Caco-2 (cell line): ENCODE results near the gene BGLAP. TPM values are rescaled to one million over a fixed set of nuclear protein-coding genes. Genes with fewer than 3 reads are reported as not detected.

Experiments used
- BruUV-seq: library from RNA; stranded (reverse); fragments of 400-500 nt; replicated peaks from 2 replicates; lab custom pipeline; 2021; lab: Mats Ljungman, UMichigan
- CTCF ChIA-PET: fragments of 300-600 bp; sonication (Branson Sonifier 250); formaldehyde crosslinking; loops from one replicate; lab custom pipeline; 2022; ENCODE audit warnings: antibody characterized with exemption; lab: Charles Lee
- POLR2A ChIA-PET: fragments of 300-600 bp; sonication (Branson Sonifier 250); formaldehyde crosslinking; loops from one replicate; lab custom pipeline; 2022; ENCODE audit warnings: antibody characterized with exemption; lab: Charles Lee
- DNase-seq, 2 experiments: peaks; one replicate each; pipeline versions ENCODE4 v3.0.0 to v3.0.0-alpha.2; 2020 to 2022
- H3K27me3 ChIP-seq: replicated peaks from 2 replicates; pipeline ENCODE4 v1.6.0; 2011; ENCODE audit warnings: low read length; ENCODE audit not compliant: control insufficient read depth, insufficient read depth
- H3K36me3 ChIP-seq: 2 replicates; pipeline ENCODE4 v1.5.1; 2011; ENCODE audit warnings: low read length; ENCODE audit not compliant: control insufficient read depth, insufficient read depth
- H3K4me1 ChIP-seq: fragments of 250-450 bp; sonication (Bioruptor Pico); 2 replicates; pipeline ENCODE4 v1.5.1; 2020; ENCODE audit warnings: mild to moderate bottlenecking
- H3K4me3 ChIP-seq: 2 replicates; pipeline ENCODE4 v1.5.1; 2011; ENCODE audit warnings: low read depth, mild to moderate bottlenecking, control low read depth, low read length
- H3K9me3 ChIP-seq: fragments of 250-450 bp; sonication (Bioruptor Pico); 2 replicates; pipeline ENCODE4 v1.5.1; 2020; ENCODE audit warnings: mild to moderate bottlenecking, moderate library complexity
- H3K27ac Mint-ChIP-seq: one replicate; pipeline ENCODE4 v1.8.0; 2022; ENCODE audit warnings: mixed read lengths; ENCODE audit not compliant: unreplicated experiment
- H3K27me3 Mint-ChIP-seq: one replicate; pipeline ENCODE4 v1.8.0; 2022; ENCODE audit warnings: mixed read lengths; ENCODE audit not compliant: insufficient read depth, unreplicated experiment
- H3K36me3 Mint-ChIP-seq: one replicate; pipeline ENCODE4 v1.8.0; 2022; ENCODE audit warnings: mild to moderate bottlenecking, mixed read lengths; ENCODE audit not compliant: insufficient read depth, unreplicated experiment
- H3K4me1 Mint-ChIP-seq: one replicate; pipeline ENCODE4 v1.8.0; 2022; ENCODE audit warnings: low read depth, mixed read lengths; ENCODE audit not compliant: unreplicated experiment
- H3K4me3 Mint-ChIP-seq: one replicate; pipeline ENCODE4 v1.8.0; 2022; ENCODE audit warnings: mild to moderate bottlenecking, moderate library complexity, mixed read lengths; ENCODE audit not compliant: unreplicated experiment
- H3K9me3 Mint-ChIP-seq: one replicate; pipeline ENCODE4 v1.8.0; 2022; ENCODE audit warnings: mixed read lengths; ENCODE audit not compliant: unreplicated experiment
- intact Hi-C: fragments of 100-400 bp; cut with micrococcal nuclease; formaldehyde crosslinking; loops from one replicate; pipeline ENCODE4 v1.10.0; 2022; ENCODE audit not compliant: unreplicated experiment
- total RNA-seq: library from RNA; stranded (reverse); gene quantifications from 2 replicates; pipeline ENCODE4 v1.2.3, GENCODE V29; 2022
- TF ChIP-seq, protein P1 (sequence below), 2 experiments: fragments of 200-600 bp in 1 of 2; IDR thresholded peaks; 1 replicate in 1 of 2; 2 replicates in 1 of 2; pipeline versions ENCODE4 v1.5.1 to v1.8.0; 2011 to 2022; ENCODE audit warnings: antibody characterized with exemption in 1 of 2, control low read depth in 1 of 2, inconsistent platforms in 1 of 2, low read depth in 1 of 2, low read length in 1 of 2, mild to moderate bottlenecking in 1 of 2, moderate library complexity in 1 of 2; ENCODE audit not compliant: insufficient read depth in 1 of 2, severe bottlenecking in 1 of 2, unreplicated experiment in 1 of 2

The BGLAP gene
- total RNA-seq, 1 experiment from 2014 or later = 2.0 TPM

DNA sequence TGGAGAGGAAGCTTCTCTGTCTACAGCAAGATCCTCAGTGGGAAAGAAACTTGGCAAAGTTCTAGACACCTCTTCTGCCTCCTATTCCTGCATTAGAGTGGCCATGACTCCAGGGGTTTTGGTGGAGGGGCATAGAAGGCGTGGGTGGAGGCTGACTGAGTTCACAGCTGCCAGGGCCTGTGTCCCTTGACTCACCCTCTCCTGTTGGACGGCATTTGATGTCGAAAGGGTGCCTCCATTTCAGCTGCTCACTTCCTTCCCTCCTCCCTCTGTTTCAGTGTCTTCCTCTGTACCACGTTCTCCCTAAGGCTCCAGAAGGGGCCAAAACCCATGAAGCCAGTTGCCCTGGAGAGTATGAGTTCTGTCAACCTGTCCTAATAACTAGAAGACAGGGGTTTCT, 42.8 kb downstream of the BGLAP start:
- BruUV-seq = no TSS peak

DNA sequence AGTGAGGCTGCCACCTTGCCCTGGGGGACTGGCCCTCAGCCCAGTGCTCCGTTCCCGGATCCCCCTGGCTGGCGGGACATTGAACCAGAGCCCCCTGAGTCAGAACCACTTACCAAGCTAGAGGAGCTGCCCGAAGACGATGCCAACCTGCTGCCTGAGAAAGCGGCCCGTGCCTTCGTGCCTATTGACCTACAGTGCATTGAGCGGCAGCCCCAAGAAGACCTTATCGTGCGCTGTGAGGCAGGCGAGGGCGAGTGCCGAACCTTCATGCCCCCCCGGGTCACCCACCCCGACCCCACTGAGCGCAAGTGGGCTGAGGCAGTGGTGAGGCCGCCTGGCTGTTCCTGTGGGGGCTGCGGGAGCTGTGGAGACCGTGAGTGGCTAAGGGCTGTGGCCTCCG, 43.5 kb downstream of the BGLAP start:
- Histone ChIP-seq H3K9me3 (no peaks in the 10 kb centered on the region), H3K27me3 (no peaks in the 10 kb centered on the region), H3K4me1 (peaks cover 24% of the 10 kb centered on the region), H3K36me3 (peaks cover 3% of the 10 kb centered on the region; the same call in 1 of the 2 replicates), H3K4me3 (no peak overlapping the region)
- Mint-ChIP-seq H3K27ac (peak overlapping the region; percentile 61), H3K9me3 (no peaks in the 10 kb centered on the region), H3K4me3 (no peak overlapping the region), H3K4me1 (peaks cover 12% of the 10 kb centered on the region), H3K27me3 (no peaks in the 10 kb centered on the region), H3K36me3 (peaks cover 25% of the 10 kb centered on the region)
- ChIA-PET POLR2A (no interaction called here), CTCF (no interaction called here)
- no peak for DNase-seq
- intact Hi-C loops = no loop called here
- no TSS peak for BruUV-seq
- TF ChIP-seq, protein P1, sequence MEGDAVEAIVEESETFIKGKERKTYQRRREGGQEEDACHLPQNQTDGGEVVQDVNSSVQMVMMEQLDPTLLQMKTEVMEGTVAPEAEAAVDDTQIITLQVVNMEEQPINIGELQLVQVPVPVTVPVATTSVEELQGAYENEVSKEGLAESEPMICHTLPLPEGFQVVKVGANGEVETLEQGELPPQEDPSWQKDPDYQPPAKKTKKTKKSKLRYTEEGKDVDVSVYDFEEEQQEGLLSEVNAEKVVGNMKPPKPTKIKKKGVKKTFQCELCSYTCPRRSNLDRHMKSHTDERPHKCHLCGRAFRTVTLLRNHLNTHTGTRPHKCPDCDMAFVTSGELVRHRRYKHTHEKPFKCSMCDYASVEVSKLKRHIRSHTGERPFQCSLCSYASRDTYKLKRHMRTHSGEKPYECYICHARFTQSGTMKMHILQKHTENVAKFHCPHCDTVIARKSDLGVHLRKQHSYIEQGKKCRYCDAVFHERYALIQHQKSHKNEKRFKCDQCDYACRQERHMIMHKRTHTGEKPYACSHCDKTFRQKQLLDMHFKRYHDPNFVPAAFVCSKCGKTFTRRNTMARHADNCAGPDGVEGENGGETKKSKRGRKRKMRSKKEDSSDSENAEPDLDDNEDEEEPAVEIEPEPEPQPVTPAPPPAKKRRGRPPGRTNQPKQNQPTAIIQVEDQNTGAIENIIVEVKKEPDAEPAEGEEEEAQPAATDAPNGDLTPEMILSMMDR (IDR thresholded peaks at IDR 0.05; ENCODE audit: insufficient read depth in 1 of 2, low read depth in 1 of 2, low read length in 1 of 2, severe bottlenecking in 1 of 2, unreplicated experiment in 1 of 2) = no peak

More for the DNA sequence above, 42.8 kb downstream of the BGLAP start:
- Mint-ChIP-seq H3K27me3 (no peaks in the 10 kb centered on the region), H3K4me3 (peak overlapping the region; percentile 78), H3K36me3 (peaks cover 25% of the 10 kb centered on the region), H3K9me3 (no peaks in the 10 kb centered on the region), H3K27ac (peak overlapping the region; percentile 61), H3K4me1 (peaks cover 12% of the 10 kb centered on the region)
- Histone ChIP-seq H3K9me3 (no peaks in the 10 kb centered on the region), H3K36me3 (peaks cover 5% of the 10 kb centered on the region), H3K27me3 (no peaks in the 10 kb centered on the region), H3K4me1 (peaks cover 24% of the 10 kb centered on the region), H3K4me3 (peak overlapping the region; percentile 48)
- intact Hi-C loops = loop anchor here (1.0 kb wide), 1 partner anchor 35 kb away; no protein-coding TSS in a partner anchor
- TF ChIP-seq, protein P1 (IDR thresholded peaks at IDR 0.05; ENCODE audit: insufficient read depth in 1 of 2, low read depth in 1 of 2, low read length in 1 of 2, severe bottlenecking in 1 of 2, unreplicated experiment in 1 of 2) = no peak
- POLR2A ChIA-PET = interaction anchor here (0.6 to 0.7 kb wide), 3 partner anchors 11 to 14 kb away, joined by 3 to 5 read pairs (median 4); partner anchors contain the start of gene GLMP
- DNase-seq = no peak
- CTCF ChIA-PET = interaction anchor here (0.6 to 3.7 kb wide), 2 partner anchors 59 to 200 kb away, joined by 4 to 22 read pairs; no protein-coding TSS in a partner anchor

DNA sequence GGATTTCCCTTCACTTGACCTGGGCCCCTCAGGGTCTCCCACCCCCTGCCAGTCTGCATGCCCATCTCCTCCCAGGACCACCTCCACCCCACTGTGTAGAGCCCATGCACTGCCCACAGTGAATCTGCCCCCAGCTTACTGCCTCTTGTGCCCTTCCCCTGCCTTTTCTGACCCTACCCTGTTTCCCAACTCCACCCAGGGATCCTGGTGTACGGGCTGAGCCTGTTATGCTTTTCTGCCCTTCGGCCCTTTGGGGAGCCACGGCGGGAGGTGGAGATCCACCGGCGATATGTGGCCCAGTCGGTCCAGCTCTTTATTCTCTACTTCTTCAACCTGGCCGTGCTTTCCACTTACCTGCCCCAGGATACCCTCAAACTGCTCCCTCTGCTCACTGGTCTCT, 44.1 kb downstream of the BGLAP start:
- ChIA-PET CTCF (no interaction called here), POLR2A (no interaction called here)
- no peaks in the 10 kb centered on the region for H3K27me3 Mint-ChIP-seq
- no TSS peak for BruUV-seq
- H3K4me1 Mint-ChIP-seq = peaks cover 12% of the 10 kb centered on the region
- Histone ChIP-seq H3K36me3 (peaks cover 3% of the 10 kb centered on the region; the same call in 1 of the 2 replicates), H3K27me3 (no peaks in the 10 kb centered on the region), H3K4me1 (peaks cover 20% of the 10 kb centered on the region), H3K9me3 (no peaks in the 10 kb centered on the region), H3K4me3 (no peak overlapping the region)
- H3K4me3 Mint-ChIP-seq = no peak overlapping the region
- no peak overlapping the region for H3K27ac Mint-ChIP-seq
- H3K9me3 Mint-ChIP-seq = no peaks in the 10 kb centered on the region
- no peak for DNase-seq
- intact Hi-C loops = no loop called here
- peaks cover 27% of the 10 kb centered on the region for H3K36me3 Mint-ChIP-seq
- TF ChIP-seq, protein P1 (IDR thresholded peaks at IDR 0.05; ENCODE audit: insufficient read depth in 1 of 2, low read depth in 1 of 2, low read length in 1 of 2, severe bottlenecking in 1 of 2, unreplicated experiment in 1 of 2) = no peak
